Stimulated activated CD4-positive, alpha-beta T cell treated with anti-CD3 and anti-CD28 coated beads, Interleukin-2, amount 100 ng/mL, for 48 hours (primary cell): Measurements from ENCODE around the gene CDH20.
A peak's percentile ranks its signal among the peaks of the same experiment; 100 is the strongest.

Experiments
- DNase-seq, 2 donors: peaks; one replicate each; pipeline ENCODE4 v3.0.0-alpha.2; 2020

Gene CDH20

GRCh38 chr18:61581578-61582201 is 248.5 kb downstream of the CDH20 start:
- peak; percentile 70 to 77 for DNase-seq

- no peak for DNase-seq
Observed at GRCh38 chr18:61582202-61582710, 249.0 kb downstream of the CDH20 start.

GRCh38 chr18:61583548-61583947 is 250.3 kb downstream of the CDH20 start:
- DNase-seq = no peak

GRCh38 chr18:61587865-61588264 is 254.6 kb downstream of the CDH20 start:
- DNase-seq = no peak

- no peak for DNase-seq
Observed at GRCh38 chr18:61589053-61589723, 256.0 kb downstream of the CDH20 start.

GRCh38 chr18:61589724-61590065 is 256.5 kb downstream of the CDH20 start:
- no peak for DNase-seq

GRCh38 chr18:61591253-61591652 is 258.0 kb downstream of the CDH20 start:
- no peak for DNase-seq

- DNase-seq = no peak
Observed at GRCh38 chr18:61595615-61596251, 262.5 kb downstream of the CDH20 start.

- no peak for DNase-seq
Observed at GRCh38 chr18:61596296-61596695, 263.1 kb downstream of the CDH20 start.

GRCh38 chr18:61597316-61597715 is 264.1 kb downstream of the CDH20 start:
- DNase-seq = no peak

- no peak for DNase-seq
Observed at GRCh38 chr18:61600422-61600821, 267.2 kb downstream of the CDH20 start.

- DNase-seq = no peak
Observed at GRCh38 chr18:61602836-61603235, 269.6 kb downstream of the CDH20 start.
